SKM-1 treated with dmso at 0.1 percent for 144 hours (cell line): ENCODE results near the gene RASAL3.
"Not testable (repeated sequence)": the region's sequence is repeated elsewhere in the genome, so short reads cannot be mapped to it uniquely, and the experiment has no call there.

Source experiments
- DNase-seq: peaks from one replicate; lab custom pipeline; 2025; ENCODE audit not compliant: unreplicated experiment; lab: John Stamatoyannopoulos, UW

The RASAL3 gene

DNA sequence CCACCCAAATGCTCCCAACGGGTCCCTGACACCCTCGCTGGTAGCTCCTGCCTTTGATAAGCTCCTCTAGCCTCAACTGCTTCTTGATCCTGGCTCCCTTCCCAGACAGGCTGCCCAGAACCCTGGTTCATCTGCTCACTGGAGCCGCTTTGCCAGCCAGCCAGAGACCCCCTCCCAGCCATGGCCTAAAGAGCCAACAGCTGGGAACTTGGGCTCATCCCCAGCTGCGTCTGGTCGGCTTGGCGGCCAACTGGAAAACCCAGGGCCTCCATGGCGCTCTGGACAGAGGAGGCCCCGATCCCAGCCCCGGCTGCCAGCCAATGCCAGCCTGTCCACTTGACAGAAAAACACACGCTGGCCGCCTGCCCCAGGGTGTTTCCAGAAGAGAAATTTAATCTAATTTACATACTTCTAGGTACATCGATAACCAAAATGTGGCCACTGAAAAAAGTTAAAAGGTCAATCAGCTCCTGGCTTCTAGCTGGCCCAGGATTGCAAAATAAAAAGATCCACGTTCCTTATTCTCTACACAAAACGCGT is 42.6 kb downstream of the RASAL3 start:
- DNase-seq: no peak

DNA sequence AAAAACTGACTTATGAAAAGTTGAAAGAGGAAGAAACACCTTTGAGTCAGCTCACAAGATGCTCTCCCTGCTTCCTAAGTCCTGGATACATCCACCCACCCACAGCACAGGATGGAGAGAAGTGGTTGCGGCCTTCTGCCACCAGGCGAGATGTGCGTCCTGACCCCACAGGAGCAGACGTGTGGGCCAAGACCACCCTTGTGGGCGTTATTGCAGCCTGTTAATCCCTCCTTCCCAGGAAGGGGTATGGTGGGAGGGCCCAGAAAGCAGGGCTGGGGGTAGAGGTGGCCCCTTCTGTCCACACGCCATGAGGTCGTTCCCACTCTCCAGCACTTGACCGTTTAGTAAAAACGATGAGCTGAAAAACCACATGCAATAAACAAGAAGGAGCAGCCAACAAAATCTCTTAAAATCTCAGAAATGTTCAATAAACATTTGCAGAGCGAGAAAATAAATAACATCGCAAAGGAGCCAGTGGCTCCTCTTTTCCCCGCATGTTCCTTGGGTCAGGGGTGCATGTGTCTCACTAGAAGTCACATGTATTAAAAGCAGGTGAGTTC is 43.1 kb downstream of the RASAL3 start:
- DNase-seq: no peak

DNA sequence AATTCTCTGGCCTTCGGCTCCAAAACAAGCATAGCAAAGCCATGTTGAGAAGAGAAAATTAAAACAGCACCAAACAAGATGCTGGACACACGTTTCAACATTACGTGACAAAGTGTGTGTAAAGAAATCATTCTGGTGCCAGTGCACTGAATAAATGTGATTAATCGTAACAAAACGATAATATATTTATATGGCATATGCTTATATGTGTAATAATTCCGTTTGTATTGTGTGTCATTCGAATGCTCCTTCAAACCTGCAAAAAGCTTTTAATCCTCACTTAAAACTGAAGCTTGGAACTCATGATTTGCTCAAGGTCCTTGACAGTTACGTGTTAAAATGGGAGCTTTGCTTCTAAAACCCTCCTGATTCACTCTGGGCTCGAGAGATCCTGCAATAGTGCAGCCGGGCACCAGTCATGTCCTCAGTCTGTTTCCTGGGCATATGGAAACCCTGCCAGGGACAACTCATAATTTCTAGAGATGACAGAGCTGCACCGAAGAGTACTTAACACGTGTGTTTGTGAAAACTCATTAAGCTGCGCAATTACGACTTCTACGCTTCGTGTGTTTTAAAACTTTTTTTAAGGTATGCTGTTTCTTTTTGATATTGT is 44.8 kb downstream of the RASAL3 start:
- no peak for DNase-seq

DNA sequence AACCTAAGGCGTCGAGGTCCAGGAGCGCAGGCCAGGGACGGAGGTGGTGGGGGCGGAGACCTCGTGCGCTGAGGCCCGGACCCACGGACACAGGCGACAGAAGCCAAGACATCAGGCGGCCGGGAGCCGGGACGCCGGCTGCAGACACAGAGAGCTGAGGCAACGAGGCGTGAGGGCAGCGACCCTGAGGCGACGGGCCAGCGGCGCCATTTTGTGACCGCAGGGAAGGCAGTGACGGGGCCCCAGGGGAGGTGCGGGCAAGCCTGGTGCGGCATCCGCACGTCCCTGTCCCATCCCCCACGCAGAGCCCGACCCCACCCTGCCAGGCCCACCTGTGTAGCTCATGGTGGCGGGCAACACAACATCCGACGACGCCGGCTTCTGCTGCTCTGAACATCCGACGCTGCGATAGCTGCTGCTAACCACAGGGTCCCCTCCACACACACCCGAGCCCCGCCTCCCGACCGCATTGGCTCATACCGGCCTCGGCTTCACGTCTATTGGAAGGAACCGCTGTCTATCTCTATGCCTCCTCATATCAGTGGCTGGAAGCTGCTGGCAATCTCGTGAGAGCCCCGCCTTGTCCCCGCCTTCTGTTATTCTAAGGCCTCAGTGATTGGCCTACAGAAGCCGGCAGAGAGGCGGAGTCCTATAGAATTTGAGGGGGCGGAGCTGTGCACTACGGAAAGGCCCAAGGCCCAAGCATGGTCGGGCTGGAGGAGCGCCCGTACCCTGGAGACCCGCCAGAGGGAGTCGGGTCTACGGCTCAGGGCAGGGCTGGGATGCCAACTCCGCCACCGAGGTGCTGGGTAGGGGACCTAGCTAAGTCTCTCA is 45.5 kb downstream of the RASAL3 start, which contains the start of gene AKAP8L:
Gene AKAP8L, minus strand, starts transcription at position 410 of the 834 bp plus-strand sequence. Its CDS starts 65 bp downstream, at position 345.
- DNase-seq: peak; percentile 100

DNA sequence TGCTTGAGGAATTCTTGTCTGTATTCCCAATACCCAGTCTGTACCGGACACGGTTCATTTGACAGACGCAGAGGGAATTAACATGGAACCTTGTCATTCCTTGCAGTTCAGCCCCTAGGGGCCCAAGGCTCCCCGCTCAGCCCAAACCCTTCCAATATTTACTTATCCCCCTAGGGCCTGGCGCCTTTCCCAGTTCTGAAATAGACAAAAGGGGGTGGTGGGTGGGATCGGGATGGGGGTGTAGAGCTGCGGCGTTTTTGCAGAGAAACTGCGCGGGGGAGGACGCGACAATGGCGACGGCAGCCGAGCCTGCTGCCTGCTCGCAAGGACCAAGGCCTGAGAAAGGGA is 46.1 kb downstream of the RASAL3 start:
- DNase-seq: no peak

DNA sequence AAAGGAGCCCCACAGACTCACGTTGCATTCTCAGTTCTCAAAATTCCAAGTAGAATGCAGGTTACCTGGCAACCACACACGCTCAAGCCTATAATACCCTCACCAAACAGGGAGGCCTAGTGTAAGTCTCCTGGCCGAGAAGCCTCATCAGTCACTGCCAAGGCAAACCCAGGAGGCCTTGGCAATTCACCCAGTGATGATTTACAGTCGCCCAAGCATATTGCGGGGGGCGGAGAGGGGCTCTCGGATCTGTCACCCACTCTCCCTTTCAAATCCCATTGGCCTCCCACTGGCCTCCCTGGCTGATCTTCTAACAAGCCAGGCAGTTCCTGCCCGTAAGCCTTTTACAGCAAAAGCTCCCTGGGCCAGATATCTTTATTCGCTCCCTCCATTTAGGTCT is 46.6 kb downstream of the RASAL3 start:
- DNase-seq: no peak

DNA sequence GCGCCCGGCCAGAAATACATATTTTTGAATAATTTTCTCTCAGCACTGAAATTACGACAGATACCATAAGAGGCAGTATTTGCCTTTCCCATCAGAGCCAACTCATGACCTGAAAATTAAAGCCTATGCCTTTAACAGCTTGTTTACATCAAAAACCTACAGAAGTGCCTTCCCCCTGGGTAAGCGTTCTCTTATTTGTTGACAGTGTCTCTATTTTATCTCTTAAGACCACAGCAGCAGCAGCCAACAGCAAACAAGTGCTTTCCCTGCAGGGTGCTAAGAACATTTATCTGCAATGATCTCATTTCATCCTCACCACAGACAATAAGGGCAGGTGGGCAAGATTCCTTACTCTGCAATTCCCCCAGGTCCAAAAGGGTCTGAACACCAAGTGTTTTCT is 51.5 kb downstream of the RASAL3 start:
- DNase-seq: no peak

DNA sequence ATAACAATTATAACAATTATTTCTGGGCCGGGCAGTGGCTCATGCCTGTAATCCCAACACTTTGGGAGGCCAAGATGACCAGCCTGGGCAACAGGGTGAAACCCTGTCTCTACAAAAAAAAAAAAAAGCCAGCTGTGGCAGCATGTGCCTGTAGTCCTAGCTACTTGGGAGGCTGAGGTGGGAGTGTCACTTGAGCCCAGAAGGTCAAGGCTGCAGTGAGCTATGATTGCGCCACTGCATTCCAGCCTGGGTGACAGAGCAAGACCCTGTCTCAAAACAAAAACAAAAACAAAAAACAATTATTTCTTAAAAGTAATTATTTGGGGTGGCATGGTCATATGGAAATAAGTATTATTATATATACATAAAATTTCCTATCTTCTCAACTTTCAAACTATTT is 53.0 kb downstream of the RASAL3 start:
- not testable (repeated sequence) for DNase-seq

DNA sequence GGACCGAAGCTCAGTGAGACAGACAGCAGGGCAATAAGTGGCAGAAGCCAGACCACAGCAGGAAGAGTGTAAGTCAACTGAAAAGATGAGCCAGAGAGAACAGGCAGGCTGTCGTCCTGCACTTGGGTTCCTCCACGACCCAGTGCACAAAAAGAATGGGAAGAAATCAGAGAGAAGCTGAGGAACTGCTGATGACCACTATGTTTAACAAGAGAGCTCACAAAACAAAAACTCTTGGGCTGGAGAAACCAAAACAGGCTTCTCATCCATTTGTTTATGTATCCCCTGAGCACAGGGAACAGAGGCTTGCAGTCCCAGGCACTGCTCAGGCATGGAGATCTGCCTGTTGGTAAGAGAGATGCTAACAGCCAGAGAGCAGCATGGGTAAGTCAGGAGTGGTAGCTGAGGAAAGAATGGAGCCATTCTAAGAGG is 59.5 kb downstream of the RASAL3 start:
- no peak for DNase-seq

DNA sequence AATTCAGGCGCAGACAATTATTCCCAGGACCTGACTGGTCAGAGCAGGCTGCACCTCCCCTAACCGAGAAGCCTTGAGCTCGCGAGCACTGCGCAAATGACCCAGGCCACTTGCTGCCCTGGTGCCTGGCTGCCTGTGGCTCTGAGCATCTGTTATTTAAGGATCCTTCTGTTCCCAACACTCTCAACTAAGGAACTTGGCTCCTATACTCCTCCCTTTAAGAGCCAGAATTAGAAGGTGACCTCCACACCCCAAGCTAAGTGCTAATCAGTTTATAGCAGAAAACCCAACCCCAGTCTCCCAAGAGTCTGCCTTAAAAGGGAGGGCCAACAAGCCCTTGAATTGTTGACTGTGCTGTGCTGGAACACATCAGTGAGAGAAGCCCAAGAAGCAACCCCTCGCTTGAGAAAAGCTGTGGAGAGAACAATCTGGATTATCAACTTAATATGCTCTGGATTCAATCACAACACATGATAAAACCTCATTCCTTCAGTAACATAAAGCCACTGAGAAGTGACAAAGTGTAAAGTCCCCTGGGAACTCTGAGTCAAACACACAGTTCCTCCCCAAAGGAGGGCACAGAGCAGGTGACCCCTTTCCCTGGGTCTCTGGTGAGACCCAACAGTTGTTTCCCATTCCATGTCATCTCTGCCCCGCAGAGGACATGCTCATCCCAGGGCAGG is 60.1 kb downstream of the RASAL3 start:
- no peak for DNase-seq

DNA sequence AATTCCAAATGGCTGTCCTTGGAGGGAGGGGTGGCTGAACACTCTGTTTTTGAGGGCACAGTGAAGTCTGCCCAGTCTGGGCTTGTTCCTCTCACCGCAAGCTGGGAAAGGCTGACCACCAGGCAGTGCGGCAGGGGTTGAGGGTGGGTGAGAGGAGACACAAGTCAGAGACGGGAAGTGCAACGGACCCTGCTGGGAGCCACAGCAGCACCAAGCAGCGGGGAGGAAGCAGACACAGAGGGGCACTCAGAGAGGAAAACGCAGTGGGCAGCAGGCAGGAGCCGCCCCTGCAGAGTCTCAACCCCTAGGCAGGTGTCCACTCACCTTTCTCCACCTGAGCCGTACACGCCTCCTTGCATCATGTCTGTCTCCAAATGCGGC is 61.2 kb downstream of the RASAL3 start:
- DNase-seq: no peak

DNA sequence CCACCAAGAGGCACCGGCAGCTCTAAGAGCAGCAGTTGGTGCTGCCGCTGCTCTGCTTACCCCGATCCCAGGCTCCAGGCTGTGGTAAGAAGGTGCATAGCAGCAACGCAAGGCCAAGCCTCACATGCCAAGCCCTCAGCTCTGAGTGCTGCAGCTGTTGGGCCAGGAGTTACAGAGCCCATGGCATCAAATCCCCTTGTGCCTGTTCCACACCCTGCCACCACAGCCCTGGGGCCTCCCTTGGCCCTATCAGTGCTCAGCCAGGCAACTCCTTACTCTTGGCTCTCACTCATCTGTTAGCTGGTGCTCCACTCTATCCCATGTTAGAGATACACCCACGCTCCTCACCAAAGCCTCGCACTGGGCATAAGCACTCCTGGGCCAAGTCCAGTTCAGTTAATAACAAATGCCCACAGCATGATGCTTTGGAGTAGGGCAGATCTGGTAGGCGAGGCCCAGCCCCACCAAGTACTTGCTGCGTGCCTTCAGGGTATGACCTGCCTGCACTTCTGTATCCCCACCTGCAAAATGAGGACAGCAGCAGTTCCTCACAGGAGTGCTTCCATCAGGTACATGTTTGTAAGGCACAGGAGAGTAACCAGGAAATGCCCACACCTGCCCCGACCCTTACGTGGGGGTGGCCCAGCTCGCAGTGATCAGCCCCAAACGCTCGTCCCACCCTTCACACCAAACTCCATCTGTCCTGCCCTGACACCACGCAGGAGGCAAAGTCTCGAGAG is 61.8 kb downstream of the RASAL3 start:
- DNase-seq: no peak
